Keratinocyte (primary cell): ENCODE results near the gene BCAR3. TPM values are rescaled to one million over a fixed set of nuclear protein-coding genes. Genes with fewer than 3 reads are reported as not detected.

ENCODE experiments used
- DNase-seq: peaks from one replicate; pipeline ENCODE4 v3.0.0-alpha.2; 2011; ENCODE audit warnings: low read depth, missing footprints, low spot score
- FAIRE-seq: peaks from 2 replicates; lab custom pipeline; 2011; peaks lifted over from hg19 to GRCh38; lab: Jason Lieb, UNC
- H2AFZ ChIP-seq: 2 replicates; pipeline ENCODE4 v1.6.0; 2012; ENCODE audit warnings: low read length, control low read depth, inconsistent platforms; ENCODE audit not compliant: control insufficient read depth
- H3K27ac ChIP-seq: 2 replicates; pipeline ENCODE4 v1.5.1; 2011; ENCODE audit warnings: low read length; ENCODE audit not compliant: control insufficient read depth, insufficient read depth
- H3K27me3 ChIP-seq: 3 replicates; pipeline ENCODE4 v1.6.0; 2011; ENCODE audit warnings: low read length; ENCODE audit not compliant: control insufficient read depth, insufficient read depth; ENCODE audit errors: extremely low read depth
- H3K36me3 ChIP-seq, 2 experiments: 2 replicates in 1 of 2; 3 replicates in 1 of 2; pipeline ENCODE4 v1.5.1; 2011; ENCODE audit warnings: low read length in 2 of 2, mild to moderate bottlenecking in 1 of 2; ENCODE audit not compliant: control insufficient read depth in 2 of 2, insufficient read depth in 2 of 2; ENCODE audit errors: extremely low read depth in 1 of 2
- H3K4me1 ChIP-seq: 3 replicates; pipeline ENCODE4 v1.5.1; 2011; ENCODE audit warnings: low read length; ENCODE audit not compliant: control insufficient read depth, insufficient read depth; ENCODE audit errors: extremely low read depth
- H3K4me2 ChIP-seq: 3 replicates; pipeline ENCODE4 v1.6.0; 2011; ENCODE audit warnings: low read depth, low read length; ENCODE audit not compliant: control insufficient read depth, insufficient read depth; ENCODE audit errors: extremely low read depth
- H3K4me3 ChIP-seq, 3 experiments: fragments of 200-600 bp in 1 of 3; sonication (generic) in 1 of 3; 2 replicates in 2 of 3; 3 replicates in 1 of 3; pipeline ENCODE4 v1.5.1; 2011 to 2016; ENCODE audit warnings: low read length in 3 of 3, mild to moderate bottlenecking in 3 of 3, control low read depth in 2 of 3, inconsistent platforms in 1 of 3, low read depth in 1 of 3, mixed read lengths in 1 of 3, mixed run types in 1 of 3, moderate library complexity in 1 of 3; ENCODE audit not compliant: control insufficient read depth in 2 of 3, insufficient read depth in 2 of 3; ENCODE audit errors: extremely low read depth in 1 of 3
- H3K79me2 ChIP-seq: 2 replicates; pipeline ENCODE4 v1.6.0; 2012; ENCODE audit warnings: low read length; ENCODE audit not compliant: control insufficient read depth, insufficient read depth
- H3K9ac ChIP-seq: 3 replicates; pipeline ENCODE4 v1.6.0; 2011; ENCODE audit warnings: low read length; ENCODE audit not compliant: control insufficient read depth, insufficient read depth; ENCODE audit errors: extremely low read depth
- H3K9me1 ChIP-seq: 3 replicates; pipeline ENCODE4 v1.6.0; 2011; ENCODE audit warnings: low read length; ENCODE audit not compliant: control insufficient read depth, insufficient read depth; ENCODE audit errors: extremely low read depth
- H3K9me3 ChIP-seq: 2 replicates; pipeline ENCODE4 v1.5.1; 2012; ENCODE audit warnings: low read depth, low read length; ENCODE audit not compliant: control insufficient read depth
- H4K20me1 ChIP-seq: 3 replicates; pipeline ENCODE4 v1.6.0; 2011; ENCODE audit warnings: low read length; ENCODE audit not compliant: control insufficient read depth, insufficient read depth; ENCODE audit errors: extremely low read depth
- EZH2 ChIP-seq: IDR thresholded peaks from one replicate; pipeline ENCODE4 v1.6.1; 2012; ENCODE audit warnings: inconsistent platforms, mild to moderate bottlenecking, low read length, moderate library complexity
- dilution Hi-C: fragments of 300-500 bp; cut with MboI; formaldehyde crosslinking; loops from one replicate; pipeline ENCODE4 v1.7.0; 2020; ENCODE audit warnings: low sequenced_read_pairs; ENCODE audit not compliant: extremely low pct_ligation_motif_present
- polyA plus RNA-seq, 5 experiments: library from polyadenylated mRNA; depleted of rRNA in 3 of 5; stranded (reverse) in 3 of 5; stranded (forward) in 1 of 5; unstranded in 1 of 5; fragments of >200 nt; gene quantifications; 1 replicate in 1 of 5; 2 replicates in 3 of 5; 3 replicates in 1 of 5; pipeline versions ENCODE4 v1.2.1 to v1.2.3, GENCODE V29; 2011 to 2012; ENCODE audit warnings: missing spikeins in 2 of 5, low read depth in 1 of 5, low replicate concordance in 1 of 5
- TF ChIP-seq, protein P1 (sequence below), 3 experiments: IDR thresholded peaks in 1 of 3; conservative IDR thresholded peaks in 1 of 3; optimal IDR thresholded peaks in 1 of 3; 2 replicates in 2 of 3; 3 replicates in 1 of 3; pipeline versions ENCODE3 to v1.5.1; 2011; ENCODE audit warnings: low read length in 3 of 3, mild to moderate bottlenecking in 3 of 3, moderate library complexity in 2 of 3, control low read depth in 1 of 3, inconsistent platforms in 1 of 3; ENCODE audit not compliant: insufficient read depth in 2 of 3; ENCODE audit errors: extremely low read depth in 1 of 3

BCAR3 gene
- polyA plus RNA-seq, 1 donor (not counting 4 experiments of a cell fraction or from before 2014, with no cell fraction given) = 77.2 TPM

DNA sequence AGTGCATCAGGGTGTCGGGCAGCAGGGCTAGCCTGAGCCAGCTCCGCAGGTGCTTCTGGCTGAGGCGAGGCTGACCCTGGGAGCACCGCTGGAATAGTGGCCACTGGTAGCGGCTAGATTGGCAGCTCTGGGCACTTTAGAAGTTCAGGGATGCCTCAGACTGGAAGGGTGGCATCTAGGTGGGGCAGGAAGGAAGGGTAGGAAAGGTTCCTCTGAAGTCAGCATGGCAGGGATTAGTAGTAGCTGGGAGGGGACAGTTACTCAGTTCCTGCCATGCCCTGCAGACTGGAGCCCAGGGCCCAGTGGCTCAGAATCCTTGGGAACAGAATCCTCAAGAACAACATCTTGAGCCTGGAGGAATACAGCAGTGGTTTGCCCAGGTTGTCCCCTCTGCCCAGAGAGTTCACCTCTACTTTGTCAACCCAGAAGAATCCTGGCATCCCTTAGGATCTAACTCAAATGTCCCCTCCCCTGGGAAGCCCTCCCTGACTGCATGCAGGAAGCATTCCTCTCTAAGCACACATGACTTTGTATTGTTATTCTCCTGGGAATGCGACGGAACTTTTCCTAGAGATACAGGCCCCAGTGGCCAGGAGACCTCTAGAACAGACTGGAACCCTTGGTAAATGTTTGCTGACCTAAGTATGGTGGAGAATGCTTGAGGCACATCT lies 39.5 kb upstream of the BCAR3 start:
- dilution Hi-C loops = no loop called here
- no peak for TF ChIP-seq EZH2
- TF ChIP-seq, protein P1, sequence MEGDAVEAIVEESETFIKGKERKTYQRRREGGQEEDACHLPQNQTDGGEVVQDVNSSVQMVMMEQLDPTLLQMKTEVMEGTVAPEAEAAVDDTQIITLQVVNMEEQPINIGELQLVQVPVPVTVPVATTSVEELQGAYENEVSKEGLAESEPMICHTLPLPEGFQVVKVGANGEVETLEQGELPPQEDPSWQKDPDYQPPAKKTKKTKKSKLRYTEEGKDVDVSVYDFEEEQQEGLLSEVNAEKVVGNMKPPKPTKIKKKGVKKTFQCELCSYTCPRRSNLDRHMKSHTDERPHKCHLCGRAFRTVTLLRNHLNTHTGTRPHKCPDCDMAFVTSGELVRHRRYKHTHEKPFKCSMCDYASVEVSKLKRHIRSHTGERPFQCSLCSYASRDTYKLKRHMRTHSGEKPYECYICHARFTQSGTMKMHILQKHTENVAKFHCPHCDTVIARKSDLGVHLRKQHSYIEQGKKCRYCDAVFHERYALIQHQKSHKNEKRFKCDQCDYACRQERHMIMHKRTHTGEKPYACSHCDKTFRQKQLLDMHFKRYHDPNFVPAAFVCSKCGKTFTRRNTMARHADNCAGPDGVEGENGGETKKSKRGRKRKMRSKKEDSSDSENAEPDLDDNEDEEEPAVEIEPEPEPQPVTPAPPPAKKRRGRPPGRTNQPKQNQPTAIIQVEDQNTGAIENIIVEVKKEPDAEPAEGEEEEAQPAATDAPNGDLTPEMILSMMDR (optimal IDR thresholded peaks at IDR 0.05 in 1 of 3, IDR thresholded peaks at IDR 0.05 in 1 of 3, conservative IDR thresholded peaks at IDR 0.05 in 1 of 3; ENCODE audit: extremely low read depth in 1 of 3, insufficient read depth in 2 of 3, low read length in 3 of 3) = no peak
- Histone ChIP-seq H3K9me1 (no peaks in the 10 kb centered on the region), H3K4me3 (no peak overlapping the region), H3K79me2 (no peaks in the 10 kb centered on the region), H3K4me2 (no peak overlapping the region), H3K36me3 (no peaks in the 10 kb centered on the region), H3K9me3 (peaks cover 3% of the 10 kb centered on the region), H3K4me1 (peaks cover 12% of the 10 kb centered on the region), H4K20me1 (no peaks in the 10 kb centered on the region), H3K9ac (no peak overlapping the region), H3K27ac (no peak overlapping the region), H3K27me3 (no peaks in the 10 kb centered on the region), H2AFZ (no peak overlapping the region)
- DNase-seq = no peak
- FAIRE-seq = no peak

DNA sequence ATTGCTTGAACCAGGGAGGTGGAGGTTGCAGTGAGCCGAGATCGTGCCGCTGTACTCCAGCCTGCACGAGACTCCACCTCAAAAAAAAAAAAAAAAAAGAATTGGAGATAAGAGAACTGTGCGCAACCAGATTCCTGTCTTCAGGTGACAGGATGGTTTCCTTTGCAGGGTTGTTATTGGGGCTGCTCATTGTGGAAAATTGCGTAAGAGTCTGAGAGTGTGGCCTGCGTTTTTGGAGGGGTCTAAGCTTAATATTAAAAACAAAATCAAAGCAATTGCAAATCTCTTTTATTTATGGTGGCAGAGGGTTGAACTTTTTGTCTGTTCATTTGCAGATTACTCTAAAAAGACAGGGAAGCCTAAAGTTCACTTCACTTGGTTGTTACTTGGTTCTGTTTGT lies 36.0 kb upstream of the BCAR3 start:
- FAIRE-seq (no peak), DNase-seq (no peak)
- dilution Hi-C loops = no loop called here
- Histone ChIP-seq H3K9me3 (peaks cover 4% of the 10 kb centered on the region), H3K9ac (no peak overlapping the region), H4K20me1 (no peaks in the 10 kb centered on the region), H3K27me3 (no peaks in the 10 kb centered on the region), H3K4me1 (peaks cover 7% of the 10 kb centered on the region), H3K4me2 (no peak overlapping the region), H3K27ac (no peak overlapping the region), H2AFZ (no peak overlapping the region), H3K36me3 (no peaks in the 10 kb centered on the region), H3K9me1 (no peaks in the 10 kb centered on the region), H3K4me3 (no peak overlapping the region), H3K79me2 (no peaks in the 10 kb centered on the region)
- TF ChIP-seq, protein P1 (optimal IDR thresholded peaks at IDR 0.05 in 1 of 3, IDR thresholded peaks at IDR 0.05 in 1 of 3, conservative IDR thresholded peaks at IDR 0.05 in 1 of 3; ENCODE audit: extremely low read depth in 1 of 3, insufficient read depth in 2 of 3, low read length in 3 of 3) = no peak
- TF ChIP-seq EZH2 = no peak
